NK-92 (cell line): ENCODE results near the gene PPM1L.

Experiments used
- DNase-seq: peaks from one replicate; lab custom pipeline; 2025; ENCODE audit not compliant: unreplicated experiment; lab: John Stamatoyannopoulos, UW

PPM1L gene

DNA sequence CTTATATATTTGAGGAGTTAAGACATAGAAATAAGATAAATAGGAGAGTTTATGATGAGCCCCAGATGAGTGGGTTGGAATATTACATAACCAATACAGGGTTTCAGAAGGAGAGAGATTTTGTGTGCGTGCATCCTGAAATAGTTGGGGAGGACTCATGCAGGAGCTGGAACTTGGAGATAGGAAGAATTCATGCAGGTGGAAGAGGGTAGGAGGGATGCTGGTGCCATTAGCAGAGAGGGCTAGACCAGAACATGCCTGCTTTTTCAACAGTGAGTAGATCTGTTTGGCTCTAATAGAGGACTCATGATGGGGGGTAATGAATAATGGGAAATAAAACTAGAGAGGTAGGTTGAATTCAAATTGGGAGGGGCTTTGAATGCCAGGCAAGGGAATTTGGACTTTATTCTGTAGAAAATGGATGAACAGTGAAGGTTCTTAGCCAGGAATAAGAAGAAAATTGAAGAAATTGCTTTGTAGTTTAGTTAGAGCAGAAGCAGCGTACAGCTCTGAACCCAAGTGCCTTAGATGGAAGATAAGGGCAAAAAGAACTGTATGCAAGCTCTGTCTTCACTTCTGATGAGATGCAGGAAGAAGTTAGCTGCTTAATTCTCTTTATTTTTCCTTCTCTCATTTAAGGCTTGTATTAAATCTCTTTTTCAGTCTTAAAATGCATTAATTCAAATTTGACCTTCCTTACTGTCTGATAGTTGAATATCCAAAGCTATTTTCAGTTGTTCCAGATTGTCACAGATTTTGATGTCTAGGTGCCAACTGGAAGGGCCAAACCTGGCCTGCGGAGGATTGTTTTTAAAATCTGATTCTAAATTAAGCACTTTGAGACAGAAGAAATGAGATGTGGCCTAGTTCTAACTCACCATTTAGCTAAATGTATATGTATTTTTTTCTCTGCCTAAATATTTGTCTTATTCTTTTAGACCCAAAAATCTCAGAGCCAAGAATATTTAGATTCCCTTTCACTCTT is 86.3 kb downstream of the PPM1L start:
- DNase-seq = no peak

DNA sequence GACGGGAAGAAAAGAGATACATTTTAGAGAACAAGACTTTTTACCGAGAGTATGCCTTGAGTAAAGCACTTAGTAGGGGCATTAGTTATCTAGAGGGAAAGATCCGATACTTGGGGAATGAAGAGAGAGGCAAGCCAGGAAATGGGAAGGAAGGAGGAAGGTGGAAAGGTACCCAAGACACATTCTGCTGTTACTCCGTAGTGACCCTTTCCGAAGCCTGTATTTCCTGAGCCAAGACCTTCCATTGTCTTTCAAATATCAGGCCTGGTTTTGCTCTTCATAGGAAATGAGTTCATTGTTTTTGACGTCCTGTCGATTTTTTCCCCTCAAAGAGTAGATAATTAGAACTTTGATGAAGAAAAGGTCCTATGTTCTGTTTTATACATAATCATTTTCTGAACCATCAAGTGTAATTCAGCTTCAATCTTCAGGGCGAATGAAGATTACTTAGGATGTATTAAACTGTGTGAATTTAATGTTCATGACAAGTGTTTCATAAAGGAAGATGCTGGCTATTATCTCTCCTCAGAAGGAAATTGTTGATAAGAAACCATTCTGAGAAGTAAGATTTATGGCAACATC is 95.7 kb downstream of the PPM1L start:
- DNase-seq = no peak

DNA sequence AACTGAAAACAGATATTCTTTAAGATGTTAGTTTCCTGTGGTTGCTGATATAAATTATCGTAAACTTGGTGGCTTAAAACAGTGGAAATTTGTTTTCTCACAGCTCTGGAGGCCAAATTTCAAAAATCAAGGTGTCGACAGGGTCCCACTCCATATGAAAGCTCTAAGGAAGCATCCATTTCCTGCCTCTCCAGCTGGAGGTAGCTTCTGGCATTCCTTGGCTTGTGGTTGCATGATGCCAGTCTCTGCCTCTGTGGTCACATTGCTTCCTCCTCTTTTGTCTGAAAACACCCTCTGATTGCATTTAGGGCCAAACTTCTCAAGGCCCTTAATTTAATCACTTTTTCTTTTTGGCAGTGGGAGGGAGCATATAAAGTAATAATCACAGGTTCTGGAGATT is 96.8 kb downstream of the PPM1L start:
- no peak for DNase-seq

DNA sequence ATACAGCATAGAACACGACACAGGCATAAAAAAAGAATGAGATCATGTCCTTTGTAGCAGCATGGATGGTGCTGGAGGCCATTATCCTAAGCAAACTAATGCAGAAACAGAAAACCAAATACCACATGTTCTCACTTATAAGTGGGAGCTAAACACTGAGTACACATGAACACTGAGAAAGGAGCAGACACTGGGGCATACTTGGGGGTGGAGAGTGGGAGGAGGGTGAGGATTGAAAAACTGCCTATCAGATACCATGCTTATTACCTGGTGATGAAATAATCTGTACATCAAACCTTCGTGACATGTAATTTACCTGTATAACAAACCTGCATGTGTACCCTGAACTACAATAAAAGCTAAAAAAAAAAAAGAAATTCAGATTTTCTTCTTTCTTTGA is 100.4 kb downstream of the PPM1L start:
- DNase-seq = no peak

DNA sequence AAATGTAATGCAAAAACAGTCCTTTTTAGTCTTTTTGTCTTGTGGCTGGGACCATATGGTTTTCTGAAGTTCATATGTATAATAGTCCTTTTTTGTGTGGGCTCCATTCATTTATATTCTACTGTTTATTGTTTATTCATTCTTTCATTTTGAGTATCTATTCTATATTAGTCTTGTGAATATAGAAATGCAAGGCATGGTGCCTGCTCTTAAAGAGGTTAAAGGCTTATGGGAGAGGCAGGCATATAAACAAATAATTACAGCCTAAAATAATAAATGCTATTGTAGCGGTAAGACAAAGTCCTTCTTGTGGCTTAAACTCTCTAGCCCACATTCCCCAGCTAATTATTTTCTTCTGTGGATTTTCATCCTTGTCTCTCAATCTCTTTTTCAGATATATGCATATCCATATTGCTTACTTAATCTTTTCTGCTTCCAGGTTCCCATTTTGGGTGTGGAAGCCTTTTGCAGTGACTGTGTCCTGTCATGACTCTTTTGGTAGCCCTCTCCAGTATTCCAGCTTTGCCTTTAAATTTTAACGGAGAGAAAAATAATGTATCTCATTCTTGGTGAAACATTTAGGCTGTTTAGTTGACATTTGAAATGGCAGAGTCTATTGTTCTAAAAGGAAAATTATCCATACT is 101.6 kb downstream of the PPM1L start:
- no peak for DNase-seq

DNA sequence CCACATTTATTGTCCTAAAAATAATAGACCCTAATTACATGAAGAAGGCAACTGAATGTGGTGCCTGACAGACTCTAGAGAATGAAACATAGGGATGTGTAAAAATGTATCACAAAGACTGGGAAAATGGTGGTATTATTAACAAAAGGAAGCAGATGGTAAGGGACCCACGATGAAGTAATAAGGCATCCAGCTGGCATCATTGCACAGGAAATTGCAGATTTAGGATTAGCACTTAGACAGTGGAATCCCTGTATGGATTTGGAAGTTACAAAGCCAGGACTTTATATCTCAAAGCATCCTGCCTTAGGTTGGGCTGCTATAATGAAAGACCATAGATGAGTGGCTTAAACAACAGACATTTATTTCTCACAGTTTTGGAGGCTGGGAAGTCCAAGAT is 104.3 kb downstream of the PPM1L start:
- DNase-seq = no peak

DNA sequence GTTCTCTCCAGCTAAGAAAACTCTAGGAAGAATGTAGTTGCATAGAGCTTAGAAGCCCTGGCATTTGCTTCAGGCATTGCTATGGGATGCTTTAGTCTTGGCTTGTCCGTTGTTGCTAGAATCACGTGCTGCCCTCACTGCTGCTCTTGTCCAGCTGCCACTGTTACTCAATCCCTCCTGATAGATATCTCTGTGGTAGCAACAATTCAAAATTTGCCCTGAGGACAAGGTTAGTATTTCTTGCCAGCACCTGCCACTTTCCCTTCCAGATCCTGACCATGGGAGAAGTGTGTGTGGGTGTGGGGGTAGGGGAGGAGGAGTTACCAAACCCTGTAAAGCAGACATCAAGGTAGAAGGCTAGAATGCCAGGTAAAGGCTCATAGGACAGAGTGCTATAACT is 113.8 kb downstream of the PPM1L start:
- DNase-seq = no peak

DNA sequence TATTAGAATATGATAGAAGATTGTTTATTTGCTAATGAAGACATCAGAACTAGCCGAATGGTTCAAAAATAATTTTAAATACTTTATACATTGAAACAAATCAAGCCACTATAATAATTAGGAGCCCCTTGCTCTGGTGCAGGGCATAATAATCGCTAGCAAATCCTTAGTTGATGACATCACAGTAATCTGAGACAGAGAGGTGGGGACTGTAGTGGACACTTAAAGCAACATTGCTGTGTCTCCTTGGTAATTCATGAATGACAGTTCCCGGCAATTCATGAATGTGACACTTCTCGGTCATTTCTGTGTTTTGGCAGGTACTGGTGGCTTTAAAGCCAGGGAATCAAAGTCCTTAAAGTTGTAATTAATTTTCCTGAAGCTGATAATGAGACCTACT is 114.3 kb downstream of the PPM1L start:
- no peak for DNase-seq

DNA sequence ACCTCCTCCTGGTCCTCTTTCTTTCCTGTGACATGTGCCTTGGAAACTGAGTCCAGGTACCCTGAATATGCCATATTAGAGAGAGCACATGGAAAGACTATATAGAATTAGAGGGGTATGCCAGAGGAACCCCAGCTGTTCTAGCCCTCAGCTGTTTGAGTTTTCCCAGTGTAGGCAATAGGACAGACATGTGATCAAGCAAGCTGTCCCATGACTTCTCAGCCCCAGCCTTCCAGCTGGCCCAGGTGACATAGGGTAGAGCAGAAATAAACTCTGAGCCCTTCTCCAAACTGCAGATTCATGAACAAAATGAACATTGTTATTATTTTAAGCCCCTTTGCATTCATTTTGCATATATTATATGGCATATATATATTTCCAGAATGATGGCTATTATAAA is 118.7 kb downstream of the PPM1L start:
- no peak for DNase-seq

DNA sequence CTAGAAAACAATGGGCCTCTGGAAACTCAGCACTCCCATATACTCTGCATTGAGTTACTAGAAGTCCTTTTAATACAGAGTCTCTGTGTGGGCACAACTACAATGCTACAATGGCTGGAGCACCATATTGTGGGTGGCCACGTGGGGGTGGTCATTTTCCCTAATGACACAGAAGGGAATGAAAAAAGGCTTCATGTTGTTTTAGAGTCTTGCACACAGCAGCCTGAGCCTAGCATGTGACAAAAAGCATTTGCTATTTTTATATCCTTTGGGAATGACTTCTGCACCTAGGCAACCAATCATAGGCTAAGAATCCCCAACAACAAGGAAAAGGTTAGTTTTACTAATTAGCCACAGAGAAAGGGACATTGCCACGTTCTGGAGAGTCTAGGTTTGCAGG is 120.6 kb downstream of the PPM1L start:
- no peak for DNase-seq

DNA sequence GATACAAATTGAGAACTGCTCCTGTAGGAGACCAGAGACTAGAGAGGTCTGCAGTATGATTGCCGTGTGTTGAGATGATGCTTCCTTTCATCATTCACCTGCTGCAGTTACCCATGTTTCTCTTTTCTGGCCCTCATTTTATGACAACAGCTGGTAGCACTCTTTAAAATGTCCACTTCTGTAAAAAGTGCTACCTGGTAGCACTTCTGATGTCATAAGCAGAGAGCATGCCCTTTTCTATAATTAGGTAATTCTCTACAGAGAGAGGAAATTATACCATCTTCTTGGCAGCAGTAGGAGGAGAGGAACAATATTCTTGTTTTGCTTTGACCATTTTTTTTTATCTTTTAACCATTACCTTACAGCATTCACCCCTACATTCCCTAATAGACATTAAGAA is 123.8 kb downstream of the PPM1L start:
- DNase-seq = no peak

DNA sequence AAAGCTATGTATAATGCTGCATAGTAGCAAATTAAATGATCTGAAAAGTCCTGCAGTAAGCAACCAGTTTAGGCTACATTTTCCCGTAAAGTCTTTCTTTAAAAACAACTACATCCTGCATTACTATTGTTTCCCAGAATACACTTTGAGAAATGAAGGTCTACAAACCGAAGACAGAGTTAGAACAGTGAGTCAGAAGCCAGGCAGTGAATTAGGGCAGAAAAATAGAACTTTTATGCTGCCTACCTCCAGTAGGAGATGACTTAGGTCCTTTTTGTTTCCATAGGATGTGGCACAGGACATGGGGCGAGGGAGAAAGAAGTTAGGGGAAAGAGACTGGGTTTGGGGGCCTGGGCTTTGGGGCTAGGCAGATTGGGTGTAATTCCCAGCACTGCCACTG is 127.3 kb downstream of the PPM1L start:
- DNase-seq = no peak

DNA sequence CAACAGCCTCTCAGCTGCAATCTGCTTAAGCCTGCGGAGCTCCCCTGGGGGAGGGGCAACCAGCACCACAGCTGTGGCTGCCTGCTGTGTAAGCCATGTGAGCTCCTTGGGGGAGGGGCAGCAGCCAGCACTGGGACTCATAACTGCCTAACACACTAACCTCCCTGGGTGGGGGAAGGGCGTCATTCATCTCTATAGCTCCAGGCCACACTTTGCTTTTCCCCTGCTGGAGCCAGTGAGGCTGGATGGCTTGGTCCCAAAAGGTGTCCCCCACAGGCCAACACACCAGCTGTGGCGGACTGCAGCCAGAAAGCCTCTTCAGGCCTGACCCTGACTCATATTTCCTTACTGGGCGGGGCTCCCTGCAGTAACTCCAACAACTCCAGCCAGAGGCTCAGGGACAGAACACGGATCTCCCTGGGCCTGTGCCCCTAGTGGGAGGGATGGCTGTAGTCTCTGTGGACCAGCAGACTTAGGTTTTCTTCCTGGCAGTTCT is 129.8 kb downstream of the PPM1L start:
- DNase-seq = no peak

DNA sequence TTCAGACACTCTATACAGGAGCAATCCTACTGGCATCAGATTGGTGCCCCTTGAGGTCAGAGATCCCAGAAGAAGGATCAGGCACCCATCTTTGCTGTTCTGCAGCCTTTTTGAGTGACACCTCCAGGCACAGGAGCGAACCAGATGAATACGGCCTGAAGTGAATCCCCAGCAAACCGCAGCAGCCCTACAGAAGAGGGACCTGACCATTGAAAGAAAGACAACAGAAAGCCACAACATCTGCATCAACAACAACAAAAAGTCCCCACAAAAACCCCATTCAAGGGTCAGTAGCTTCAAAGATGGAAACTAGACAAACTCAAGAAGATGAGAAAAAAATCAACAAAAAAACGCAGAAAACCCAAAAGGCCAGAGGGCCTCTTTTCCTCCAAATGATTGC is 130.4 kb downstream of the PPM1L start:
- no peak for DNase-seq

DNA sequence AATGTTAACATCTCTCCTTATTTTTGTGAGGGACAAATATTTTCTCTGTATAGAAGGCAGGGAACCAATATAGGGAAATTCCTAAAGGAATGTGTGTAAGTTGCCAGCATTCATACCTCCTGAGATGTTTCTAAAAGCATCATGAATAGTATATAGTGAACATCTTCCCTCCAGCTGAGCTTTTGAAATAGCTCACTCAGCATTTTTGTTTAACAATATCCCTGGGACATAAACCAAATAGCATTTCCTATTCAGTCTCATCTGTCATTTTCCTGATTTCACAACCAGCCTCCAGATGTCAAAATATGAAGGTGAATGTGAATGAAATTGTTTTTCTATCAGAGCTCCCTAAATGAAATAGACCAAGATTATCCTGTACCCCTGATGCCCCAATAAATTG is 137.2 kb downstream of the PPM1L start:
- no peak for DNase-seq

DNA sequence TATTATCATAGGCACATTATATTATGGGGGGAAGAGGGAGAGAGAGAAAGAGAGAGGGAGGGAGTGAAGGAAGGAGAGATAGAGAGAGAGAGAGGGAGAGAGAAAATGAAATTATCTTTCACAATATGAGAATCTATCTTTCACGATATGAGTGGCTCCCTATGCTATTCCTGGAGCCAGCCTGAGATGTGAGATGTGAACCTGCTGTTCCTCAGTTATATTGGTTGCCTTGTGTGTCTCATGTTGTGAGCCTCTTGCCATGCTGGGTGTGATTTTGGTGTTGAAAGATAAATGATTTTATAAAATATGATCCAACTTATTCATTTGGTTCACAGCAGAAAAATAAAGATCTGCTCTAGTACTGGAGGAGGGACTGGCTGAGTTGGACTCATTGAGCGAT is 148.7 kb downstream of the PPM1L start:
- DNase-seq = no peak

DNA sequence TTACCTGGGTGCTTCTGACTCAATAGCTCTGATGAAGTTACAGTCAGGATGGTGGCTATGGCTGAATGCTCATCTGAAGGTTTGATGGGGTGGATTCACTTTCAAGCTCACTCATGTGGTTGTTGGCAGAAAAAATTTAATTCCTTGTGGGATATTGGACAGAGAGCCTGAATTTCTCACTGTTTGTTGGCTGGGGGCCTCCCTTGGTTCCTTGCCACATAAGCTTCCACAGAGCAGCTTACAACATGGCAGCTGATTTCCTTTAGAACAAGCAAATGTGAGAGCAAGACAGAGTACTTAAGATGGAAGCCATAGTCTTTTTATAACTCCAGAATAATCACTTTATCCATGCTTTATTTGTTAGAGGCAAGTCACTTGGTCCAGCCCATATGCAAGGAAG is 150.6 kb downstream of the PPM1L start:
- no peak for DNase-seq

DNA sequence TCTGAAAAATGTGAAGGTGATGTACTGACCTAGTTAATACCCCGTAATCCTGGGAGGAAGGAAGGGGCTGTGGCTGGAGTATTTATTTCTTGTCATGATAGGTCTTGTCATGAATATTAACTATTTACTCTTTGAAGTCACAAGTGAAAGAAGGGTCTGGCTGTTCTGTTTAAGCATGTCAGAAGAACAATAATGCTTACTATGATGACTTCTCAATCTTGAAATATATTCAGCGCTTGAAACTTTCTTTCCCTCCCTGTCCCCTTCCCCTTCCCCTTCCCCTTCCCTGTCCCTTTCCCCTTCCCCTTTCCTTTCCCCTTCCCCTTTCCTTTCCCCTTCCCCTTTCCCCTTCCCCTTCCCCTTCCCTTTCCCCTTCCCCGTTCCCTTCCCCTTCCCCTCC is 153.9 kb downstream of the PPM1L start:
- no peak for DNase-seq

DNA sequence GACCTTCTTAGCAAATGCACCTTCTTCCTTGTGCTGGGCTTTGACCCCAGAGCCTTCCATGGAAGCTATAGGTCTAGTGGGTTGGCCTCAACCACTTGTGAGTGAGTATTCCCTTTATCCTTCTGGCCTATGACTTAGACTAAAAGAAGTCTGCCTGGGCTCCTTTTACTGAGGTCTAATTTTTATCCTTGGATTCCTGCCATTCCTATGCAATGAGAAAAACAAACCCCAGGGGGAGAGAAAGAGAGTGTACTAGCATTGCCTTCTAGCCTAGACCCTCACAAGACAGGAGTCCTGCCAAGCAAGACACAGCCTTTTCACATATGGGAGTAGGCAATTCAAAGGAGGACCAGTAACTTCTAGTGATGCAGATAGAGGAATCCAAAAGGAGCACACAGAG is 155.4 kb downstream of the PPM1L start:
- DNase-seq = no peak

DNA sequence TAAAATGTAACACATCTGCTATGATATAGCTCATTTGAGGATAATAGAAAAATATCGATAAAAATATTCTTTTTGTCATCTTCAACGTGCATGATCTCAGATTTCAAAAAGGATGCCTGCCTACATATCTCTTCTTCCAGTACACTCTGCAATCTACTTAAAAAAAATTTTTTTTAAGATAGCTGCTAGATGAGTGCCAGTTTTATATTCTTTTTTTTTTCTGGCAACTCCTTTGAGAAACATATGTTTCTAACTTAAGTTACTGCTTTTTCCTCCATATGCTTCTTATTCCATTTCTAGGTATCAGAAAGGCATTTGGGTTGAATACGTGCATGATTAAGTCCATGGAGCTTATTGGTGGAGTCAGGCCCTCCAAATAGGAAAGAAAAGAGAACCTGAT is 160.4 kb downstream of the PPM1L start:
- DNase-seq = no peak

DNA sequence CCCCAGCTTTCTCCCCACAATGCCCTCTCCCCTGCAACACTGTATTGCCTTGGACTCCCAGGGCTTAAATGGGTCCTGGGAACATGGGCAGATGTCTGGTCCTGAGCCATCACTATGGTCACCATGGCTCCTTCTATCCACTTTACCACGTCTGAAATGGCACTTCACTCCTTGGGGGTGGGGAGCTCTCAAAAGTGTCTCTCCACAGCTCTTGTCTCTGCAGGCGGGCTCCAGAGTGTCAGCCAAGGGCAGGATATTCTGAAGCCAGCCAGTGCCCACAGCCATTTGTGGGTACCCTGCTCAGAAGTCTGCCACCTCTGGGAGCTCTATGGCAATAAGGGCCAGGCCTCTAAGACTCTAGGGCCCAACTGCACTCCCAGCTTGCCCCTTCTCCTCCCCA is 163.9 kb downstream of the PPM1L start:
- DNase-seq = no peak

DNA sequence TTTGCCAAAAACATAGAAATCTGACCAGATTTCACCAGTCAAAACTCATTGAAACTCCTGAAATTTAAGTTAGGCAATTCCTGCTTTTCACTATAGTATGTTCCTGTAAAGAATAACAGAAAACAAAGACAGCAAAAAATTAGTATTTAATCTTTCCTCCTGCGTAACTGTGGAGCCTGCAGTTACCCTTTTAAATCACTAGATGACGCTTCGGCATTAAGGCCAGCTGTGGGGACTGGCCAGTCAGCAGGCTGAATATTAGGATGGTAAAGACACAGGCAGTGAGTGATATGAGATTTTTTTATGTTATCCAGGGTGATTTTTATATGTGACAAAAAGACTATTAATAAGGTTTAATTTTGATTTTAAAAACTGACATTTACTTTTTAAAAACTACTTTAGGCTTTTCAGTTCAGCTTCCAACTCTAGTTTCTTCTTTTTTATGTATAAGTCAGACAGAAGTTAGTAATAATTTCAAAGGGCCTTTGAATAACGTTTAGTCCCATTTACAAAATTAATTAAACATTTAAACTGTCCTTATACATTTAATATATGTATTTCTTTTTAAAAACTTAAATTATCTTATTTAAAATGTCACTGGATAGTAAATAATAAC is 165.1 kb downstream of the PPM1L start:
- DNase-seq = no peak
